Kidney epithelial cell (primary cell): Measurements from ENCODE around the gene UTS2R. TPM values are rescaled to one million over a fixed set of nuclear protein-coding genes. Genes with fewer than 3 reads are reported as not detected.

Experiments
- DNase-seq: peaks from one replicate; pipeline ENCODE4 v3.0.0-alpha.2; 2010; ENCODE audit warnings: low read depth
- H3K27me3 ChIP-seq: 2 replicates; pipeline ENCODE4 v1.6.0; 2011; ENCODE audit warnings: low read length; ENCODE audit not compliant: control insufficient read depth, insufficient read depth
- H3K36me3 ChIP-seq: 2 replicates; pipeline ENCODE4 v1.5.1; 2011; ENCODE audit warnings: low read length; ENCODE audit not compliant: control insufficient read depth, insufficient read depth
- H3K4me3 ChIP-seq: 2 replicates; pipeline ENCODE4 v1.5.1; 2011; ENCODE audit warnings: low read depth, mild to moderate bottlenecking, control low read depth, low read length
- total RNA-seq: library from RNA; depleted of rRNA; stranded (reverse); fragments of >200 nt; gene quantifications from 2 replicates; pipeline ENCODE4 v1.2.3, GENCODE V29; 2015
- TF ChIP-seq, protein P1 (sequence below): IDR thresholded peaks from 2 replicates; pipeline ENCODE4 v1.5.1; 2011; ENCODE audit warnings: mild to moderate bottlenecking, moderate library complexity, low read length, control low read depth, inconsistent platforms; ENCODE audit not compliant: insufficient read depth, poor library complexity, severe bottlenecking

The UTS2R gene
- total RNA-seq, 1 donor from 2014 or later: not detected

- no peak overlapping the region for H3K4me3 ChIP-seq
- no peak for DNase-seq
- peaks cover 62% of the 10 kb centered on the region for H3K27me3 ChIP-seq
Observed at GRCh38 chr17:82384051-82384729, 12.6 kb downstream of the UTS2R start.

GRCh38 chr17:82384730-82385481, 13.3 kb downstream of the UTS2R start:
- DNase-seq: no peak
- H3K27me3 ChIP-seq: peaks cover 57% of the 10 kb centered on the region
- H3K36me3 ChIP-seq: no peaks in the 10 kb centered on the region
- no peak overlapping the region for H3K4me3 ChIP-seq
- TF ChIP-seq, protein P1, sequence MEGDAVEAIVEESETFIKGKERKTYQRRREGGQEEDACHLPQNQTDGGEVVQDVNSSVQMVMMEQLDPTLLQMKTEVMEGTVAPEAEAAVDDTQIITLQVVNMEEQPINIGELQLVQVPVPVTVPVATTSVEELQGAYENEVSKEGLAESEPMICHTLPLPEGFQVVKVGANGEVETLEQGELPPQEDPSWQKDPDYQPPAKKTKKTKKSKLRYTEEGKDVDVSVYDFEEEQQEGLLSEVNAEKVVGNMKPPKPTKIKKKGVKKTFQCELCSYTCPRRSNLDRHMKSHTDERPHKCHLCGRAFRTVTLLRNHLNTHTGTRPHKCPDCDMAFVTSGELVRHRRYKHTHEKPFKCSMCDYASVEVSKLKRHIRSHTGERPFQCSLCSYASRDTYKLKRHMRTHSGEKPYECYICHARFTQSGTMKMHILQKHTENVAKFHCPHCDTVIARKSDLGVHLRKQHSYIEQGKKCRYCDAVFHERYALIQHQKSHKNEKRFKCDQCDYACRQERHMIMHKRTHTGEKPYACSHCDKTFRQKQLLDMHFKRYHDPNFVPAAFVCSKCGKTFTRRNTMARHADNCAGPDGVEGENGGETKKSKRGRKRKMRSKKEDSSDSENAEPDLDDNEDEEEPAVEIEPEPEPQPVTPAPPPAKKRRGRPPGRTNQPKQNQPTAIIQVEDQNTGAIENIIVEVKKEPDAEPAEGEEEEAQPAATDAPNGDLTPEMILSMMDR: peak; percentile 51

More at GRCh38 chr17:82384051-82384729, 12.6 kb downstream of the UTS2R start:
- TF ChIP-seq, protein P1: no peak
- no peaks in the 10 kb centered on the region for H3K36me3 ChIP-seq

DNA sequence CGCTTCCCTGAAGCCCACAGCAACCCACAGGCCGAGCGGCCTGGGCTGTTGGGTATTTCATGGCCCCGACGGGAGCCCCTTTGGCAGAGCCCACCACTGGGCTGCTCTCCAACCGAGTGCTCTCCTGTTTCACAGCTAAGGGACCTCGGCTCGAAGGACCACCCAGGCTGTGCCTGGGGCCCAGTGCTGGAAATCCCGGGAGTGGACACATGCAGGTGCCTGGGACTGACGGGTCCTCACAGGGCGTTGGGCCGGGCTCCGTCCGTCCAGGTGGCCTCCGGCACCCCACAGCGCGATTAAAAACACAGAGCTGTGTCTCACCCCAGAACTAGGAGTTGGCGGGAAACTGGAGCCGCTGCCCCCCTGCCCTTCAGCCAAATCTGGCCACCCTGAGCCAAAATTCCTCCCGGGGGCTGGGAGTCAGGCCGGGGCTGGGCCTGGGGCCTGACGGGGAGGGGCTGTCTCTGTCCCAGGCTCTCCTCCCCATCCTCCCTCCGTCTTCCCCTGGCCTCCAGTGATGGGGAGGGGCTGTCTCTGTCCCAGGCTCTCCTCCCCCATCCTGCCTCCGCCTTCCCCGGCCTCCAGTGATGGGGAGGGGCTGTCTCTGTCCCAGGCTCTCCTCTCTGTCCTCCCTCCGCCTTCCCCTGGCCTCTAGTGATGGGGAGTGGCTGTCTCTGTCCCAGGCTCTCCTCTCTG, 14.1 kb downstream of the UTS2R start:
- TF ChIP-seq, protein P1: no peak
- peaks cover 55% of the 10 kb centered on the region for H3K27me3 ChIP-seq
- no peaks in the 10 kb centered on the region for H3K36me3 ChIP-seq
- DNase-seq: no peak
- H3K4me3 ChIP-seq: no peak overlapping the region

DNA sequence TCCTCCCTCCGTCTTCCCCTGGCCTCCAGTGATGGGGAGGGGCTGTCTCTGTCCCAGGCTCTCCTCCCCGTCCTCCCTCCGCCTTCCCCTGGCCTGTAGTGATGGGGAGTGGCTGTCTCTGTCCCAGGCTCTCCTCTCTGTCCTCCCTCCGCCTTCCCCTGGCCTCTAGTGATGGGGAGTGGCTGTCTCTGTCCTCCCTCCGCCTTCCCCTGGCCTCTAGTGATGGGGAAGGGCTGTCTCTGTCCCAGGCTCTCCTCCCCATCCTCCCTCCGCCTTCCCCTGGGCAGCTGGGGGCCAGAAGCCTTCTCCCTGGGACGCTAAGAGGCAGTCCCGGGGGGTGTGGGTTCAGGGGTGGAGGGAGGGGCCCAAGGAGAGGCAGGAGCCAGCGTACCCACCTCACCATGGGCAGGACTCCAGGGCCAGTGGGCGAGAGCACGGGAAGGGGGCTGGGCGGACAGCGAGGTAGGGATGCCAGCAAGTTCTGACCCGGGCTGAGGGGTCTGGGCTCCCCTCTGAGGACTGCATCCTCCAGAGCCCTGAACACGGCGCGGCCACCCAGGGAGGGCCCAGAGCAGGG, 14.8 kb downstream of the UTS2R start:
- TF ChIP-seq, protein P1: no peak
- no peak for DNase-seq
- Histone ChIP-seq H3K4me3 (no peak overlapping the region), H3K36me3 (no peaks in the 10 kb centered on the region), H3K27me3 (peaks cover 49% of the 10 kb centered on the region)

GRCh38 chr17:82386881-82387704, 15.5 kb downstream of the UTS2R start:
- DNase-seq: no peak
- TF ChIP-seq, protein P1: no peak
- no peak overlapping the region for H3K4me3 ChIP-seq

More at GRCh38 chr17:82386881-82387704, 15.5 kb downstream of the UTS2R start:
- no peaks in the 10 kb centered on the region for H3K36me3 ChIP-seq
- peaks cover 46% of the 10 kb centered on the region for H3K27me3 ChIP-seq
